ENCODE data around the gene STX8. TPM values are rescaled to one million over a fixed set of nuclear protein-coding genes. Genes with fewer than 3 reads are reported as not detected.
"Not testable (repeated sequence)": the region's sequence is repeated elsewhere in the genome, so short reads cannot be mapped to it uniquely, and the experiment has no call there.

The STX8 gene
- total RNA-seq, 8 experiments from 2014 or later, result 44.1 to 98.1 (median 63.8) TPM

- 71 to 95% (median 84%) methylated on average over 2 to 8 of the region's 9 CpGs; no CpG with 5 or more reads in 2 of the 10 experiments for WGBS, 10 experiments
- H3K4me1 ChIP-seq (replicated peaks in 1 of 2), result no peaks in the 10 kb centered on the region
- in situ Hi-C loops (cut with MboI; ENCODE audit: low pct_unique_long_range_greater_than_20kb in 2 of 9, low sequenced_read_pairs in 9 of 9, unreplicated experiment in 9 of 9), result loop anchor here in 1 of 9 experiments (25.0 kb wide), 1 partner anchor 110 kb away; no protein-coding TSS in a partner anchor
- peak in 3 of 8 experiments; percentile 35 to 58 (median 53) for ATAC-seq (replicated peaks in 6 of 8)
- H3K27ac ChIP-seq, result no peak overlapping the region
- H3K4me3 ChIP-seq, result no peak overlapping the region
These were observed 172.9 kb downstream of the STX8 start for GRCh38 chr17:9402590-9403199.

- Histone ChIP-seq H3K4me3 (no peak overlapping the region), H3K4me1 (replicated peaks in 1 of 2) (no peaks in the 10 kb centered on the region), H3K27ac (no peak overlapping the region)
- in situ Hi-C loops (cut with MboI; ENCODE audit: low pct_unique_long_range_greater_than_20kb in 2 of 9, low sequenced_read_pairs in 9 of 9, unreplicated experiment in 9 of 9), result loop anchor here in 1 of 9 experiments (25.0 kb wide), 1 partner anchor 111 kb away; no protein-coding TSS in a partner anchor
- peak in 2 of 8 experiments; percentile 33 for ATAC-seq (replicated peaks in 6 of 8)
- WGBS, 10 experiments, result 35 to 92% (median 66%) methylated on average over 1 to 4 of the region's 4 CpGs; no CpG with 5 or more reads in 2 of the 10 experiments
These were observed 174.2 kb downstream of the STX8 start for GRCh38 chr17:9401434-9401833.

GRCh38 chr17:9389111-9389527, 186.5 kb downstream of the STX8 start:
- no peak overlapping the region for H3K27ac ChIP-seq
- 70 to 100% (median 95%) methylated on average over 2 to 3 of the region's 3 CpGs; no CpG with 5 or more reads in 4 of the 10 experiments for WGBS, 10 experiments
- ATAC-seq (replicated peaks in 6 of 8), result peak in 3 of 8 experiments; percentile 78 to 98 (median 90)
- no peaks in the 10 kb centered on the region for H3K4me1 ChIP-seq (replicated peaks in 1 of 2)
- H3K4me3 ChIP-seq, result no peak overlapping the region
- in situ Hi-C loops (cut with MboI; ENCODE audit: low pct_unique_long_range_greater_than_20kb in 2 of 9, low sequenced_read_pairs in 9 of 9, unreplicated experiment in 9 of 9), result no loop called here

- 40 to 100% (median 82%) methylated on average over 1 to 2 of the region's 3 CpGs; no CpG with 5 or more reads in 4 of the 10 experiments for WGBS, 10 experiments
- in situ Hi-C loops (cut with MboI; ENCODE audit: low pct_unique_long_range_greater_than_20kb in 2 of 9, low sequenced_read_pairs in 9 of 9, unreplicated experiment in 9 of 9), result no loop called here
- ATAC-seq (replicated peaks in 6 of 8), result no peak
These were observed 189.2 kb downstream of the STX8 start for GRCh38 chr17:9386401-9386800.

GRCh38 chr17:9383826-9384225, 191.8 kb downstream of the STX8 start:
- no peak overlapping the region for H3K4me3 ChIP-seq
- WGBS, 10 experiments, result 82 to 100% (median 94%) methylated on average over 2 to 3 of the region's 3 CpGs

More at GRCh38 chr17:9386401-9386800, 189.2 kb downstream of the STX8 start:
- Histone ChIP-seq H3K4me3 (no peak overlapping the region), H3K4me1 (replicated peaks in 1 of 2) (no peaks in the 10 kb centered on the region), H3K27ac (no peak overlapping the region)

GRCh38 chr17:9382626-9383025, 193.0 kb downstream of the STX8 start:
- in situ Hi-C loops (cut with MboI; ENCODE audit: low pct_unique_long_range_greater_than_20kb in 2 of 9, low sequenced_read_pairs in 9 of 9, unreplicated experiment in 9 of 9), result no loop called here
- H3K4me1 ChIP-seq (replicated peaks in 1 of 2), result no peaks in the 10 kb centered on the region
- no peak for ATAC-seq (replicated peaks in 6 of 8)
- WGBS, 10 experiments, result 73 to 95% (median 81%) methylated on average over 1 to 2 of the region's 2 CpGs; no CpG with 5 or more reads in 4 of the 10 experiments
- H3K4me3 ChIP-seq, result no peak overlapping the region
- H3K27ac ChIP-seq, result no peak overlapping the region

More at GRCh38 chr17:9383826-9384225, 191.8 kb downstream of the STX8 start:
- no peak for ATAC-seq (replicated peaks in 6 of 8)
- no peaks in the 10 kb centered on the region for H3K4me1 ChIP-seq (replicated peaks in 1 of 2)
- no peak overlapping the region for H3K27ac ChIP-seq
- in situ Hi-C loops (cut with MboI; ENCODE audit: low pct_unique_long_range_greater_than_20kb in 2 of 9, low sequenced_read_pairs in 9 of 9, unreplicated experiment in 9 of 9), result no loop called here

GRCh38 chr17:9381068-9381467, 194.6 kb downstream of the STX8 start:
- H3K27ac ChIP-seq, result no peak overlapping the region
- in situ Hi-C loops (cut with MboI; ENCODE audit: low pct_unique_long_range_greater_than_20kb in 2 of 9, low sequenced_read_pairs in 9 of 9, unreplicated experiment in 9 of 9), result no loop called here
- no peaks in the 10 kb centered on the region for H3K4me1 ChIP-seq (replicated peaks in 1 of 2)
- no peak for ATAC-seq (replicated peaks in 6 of 8)
- H3K4me3 ChIP-seq, result no peak overlapping the region
- 92 to 100% (median 100%) methylated on average over 1 to 2 of the region's 2 CpGs; no CpG with 5 or more reads in 1 of the 10 experiments for WGBS, 10 experiments

- Histone ChIP-seq H3K4me1 (replicated peaks in 1 of 2) (no peaks in the 10 kb centered on the region), H3K27ac (no peak overlapping the region), H3K4me3 (no peak overlapping the region)
- in situ Hi-C loops (cut with MboI; ENCODE audit: low pct_unique_long_range_greater_than_20kb in 2 of 9, low sequenced_read_pairs in 9 of 9, unreplicated experiment in 9 of 9), result no loop called here
- ATAC-seq (replicated peaks in 6 of 8), result no peak
- WGBS, 10 experiments, result 67 to 100% (median 89%) methylated on average over 1 to 4 of the region's 4 CpGs; no CpG with 5 or more reads in 7 of the 10 experiments
These were observed 195.3 kb downstream of the STX8 start for GRCh38 chr17:9380361-9380760.

- WGBS, 10 experiments, result 80 to 100% (median 96%) methylated on average over 1 to 5 of the region's 9 CpGs; no CpG with 5 or more reads in 1 of the 10 experiments
These were observed 199.4 kb downstream of the STX8 start for GRCh38 chr17:9376177-9376576.

GRCh38 chr17:9371019-9371418, 204.6 kb downstream of the STX8 start:
- in situ Hi-C loops (cut with MboI; ENCODE audit: low pct_unique_long_range_greater_than_20kb in 2 of 9, low sequenced_read_pairs in 9 of 9, unreplicated experiment in 9 of 9), result no loop called here
- Histone ChIP-seq H3K4me3 (no peak overlapping the region), H3K27ac (peak overlapping the region; percentile 34 to 37), H3K4me1 (replicated peaks in 1 of 2) (peaks cover 19 to 20% of the 10 kb centered on the region in 2 donors)
- WGBS, 10 experiments, result 8 to 60% (median 37%) methylated on average over 1 to 4 of the region's 4 CpGs; no CpG with 5 or more reads in 3 of the 10 experiments
- ATAC-seq (replicated peaks in 6 of 8), result peak; percentile 65 to 95 (median 90)

More at GRCh38 chr17:9376177-9376576, 199.4 kb downstream of the STX8 start:
- H3K27ac ChIP-seq; H3K4me1 ChIP-seq (replicated peaks in 1 of 2); in situ Hi-C loops (cut with MboI; ENCODE audit: low pct_unique_long_range_greater_than_20kb in 2 of 9, low sequenced_read_pairs in 9 of 9, unreplicated experiment in 9 of 9); H3K4me3 ChIP-seq; ATAC-seq (replicated peaks in 6 of 8): not testable (repeated sequence)

GRCh38 chr17:9370467-9370866, 205.2 kb downstream of the STX8 start:
- Histone ChIP-seq H3K4me1 (replicated peaks in 1 of 2) (peaks cover 19 to 20% of the 10 kb centered on the region in 2 donors), H3K4me3 (no peak overlapping the region), H3K27ac (peak overlapping the region; percentile 34 to 41)
- peak; percentile 56 to 97 (median 72) for ATAC-seq (replicated peaks in 6 of 8)
- in situ Hi-C loops (cut with MboI; ENCODE audit: low pct_unique_long_range_greater_than_20kb in 2 of 9, low sequenced_read_pairs in 9 of 9, unreplicated experiment in 9 of 9), result no loop called here
- WGBS, 10 experiments, result 19 to 77% (median 52%) methylated on average over 1 to 6 of the region's 6 CpGs; no CpG with 5 or more reads in 1 of the 10 experiments

GRCh38 chr17:9368631-9369030, 207.0 kb downstream of the STX8 start:
- no peak for ATAC-seq (replicated peaks in 6 of 8)
- 43 to 100% (median 80%) methylated on average over 1 to 4 of the region's 4 CpGs; no CpG with 5 or more reads in 2 of the 10 experiments for WGBS, 10 experiments
- in situ Hi-C loops (cut with MboI; ENCODE audit: low pct_unique_long_range_greater_than_20kb in 2 of 9, low sequenced_read_pairs in 9 of 9, unreplicated experiment in 9 of 9), result no loop called here
- H3K27ac ChIP-seq, result no peak overlapping the region
- no peak overlapping the region for H3K4me3 ChIP-seq
- H3K4me1 ChIP-seq (replicated peaks in 1 of 2), result peaks cover 19 to 25% of the 10 kb centered on the region in 2 donors

- 22 to 80% (median 70%) methylated on average over 1 to 2 of the region's 2 CpGs; no CpG with 5 or more reads in 3 of the 10 experiments for WGBS, 10 experiments
- H3K27ac ChIP-seq, result no peak overlapping the region
- H3K4me3 ChIP-seq, result no peak overlapping the region
- in situ Hi-C loops (cut with MboI; ENCODE audit: low pct_unique_long_range_greater_than_20kb in 2 of 9, low sequenced_read_pairs in 9 of 9, unreplicated experiment in 9 of 9), result no loop called here
- peaks cover 22 to 26% of the 10 kb centered on the region in 2 donors for H3K4me1 ChIP-seq (replicated peaks in 1 of 2)
- no peak for ATAC-seq (replicated peaks in 6 of 8)
These were observed 208.5 kb downstream of the STX8 start for GRCh38 chr17:9367156-9367555.
